GM23338 (cell line): ENCODE measurements around the gene SARS2. TPM values are rescaled to one million over a fixed set of nuclear protein-coding genes. Genes with fewer than 3 reads are reported as not detected.

Experiments used
- ATAC-seq: fragments of 200-7000 bp; cut with Tn5 transposase; 3 replicates; pipeline ENCODE4 v1.9.1; 2020
- DNase-seq: peaks from one replicate; pipeline ENCODE4 v3.0.0-alpha.2; 2015; ENCODE audit warnings: low spot score
- H2AFZ ChIP-seq: fragments of 200-600 bp; sonication (generic); 2 replicates; pipeline ENCODE4 v1.8.0; 2016; ENCODE audit warnings: antibody characterized with exemption, mild to moderate bottlenecking, moderate library complexity
- H3F3A ChIP-seq: fragments of 200-600 bp; sonication (generic); replicated peaks from 2 replicates; pipeline ENCODE4 v1.8.0; 2017; ENCODE audit warnings: antibody characterized with exemption, mixed run types, low read depth
- H3K27ac ChIP-seq: fragments of 200-600 bp; sonication (generic); 2 replicates; pipeline ENCODE4 v1.6.1; 2016; ENCODE audit warnings: low read depth
- H3K27me3 ChIP-seq: fragments of 200-600 bp; sonication (generic); 2 replicates; pipeline ENCODE4 v1.8.0; 2016; ENCODE audit warnings: mild to moderate bottlenecking, mixed run types, moderate library complexity; ENCODE audit not compliant: insufficient read depth
- H3K36me3 ChIP-seq: fragments of 200-600 bp; sonication (generic); 2 replicates; pipeline ENCODE4 v1.8.0; 2016; ENCODE audit warnings: mild to moderate bottlenecking; ENCODE audit not compliant: insufficient read depth
- H3K4me1 ChIP-seq: fragments of 200-600 bp; sonication (generic); 2 replicates; pipeline ENCODE4 v1.8.0; 2016; ENCODE audit warnings: mild to moderate bottlenecking, moderate library complexity; ENCODE audit not compliant: insufficient read depth
- H3K4me2 ChIP-seq: fragments of 200-600 bp; sonication (generic); 2 replicates; pipeline ENCODE4 v1.7.1; 2017; ENCODE audit warnings: mixed run types
- H3K4me3 ChIP-seq: fragments of 200-600 bp; sonication (generic); 2 replicates; pipeline ENCODE4 v1.6.1; 2016; ENCODE audit warnings: mixed run types
- H3K79me2 ChIP-seq: fragments of 200-600 bp; sonication (generic); replicated peaks from 2 replicates; pipeline ENCODE4 v1.8.0; 2017; ENCODE audit warnings: mild to moderate bottlenecking; ENCODE audit not compliant: insufficient read depth
- H3K9me2 ChIP-seq: fragments of 200-600 bp; sonication (generic); 2 replicates; pipeline ENCODE4 v1.8.0; 2017; ENCODE audit not compliant: insufficient read depth
- H4K20me1 ChIP-seq: fragments of 200-600 bp; sonication (generic); replicated peaks from 2 replicates; pipeline ENCODE4 v1.8.0; 2017; ENCODE audit warnings: mild to moderate bottlenecking; ENCODE audit not compliant: insufficient read depth
- H3K27ac Mint-ChIP-seq: 2 replicates; pipeline ENCODE4 v1.8.0; 2020; ENCODE audit warnings: inconsistent platforms, mild to moderate bottlenecking, moderate library complexity, mixed read lengths
- H3K27me3 Mint-ChIP-seq: 3 replicates; pipeline ENCODE4 v1.8.0; 2022; ENCODE audit warnings: low read depth, mild to moderate bottlenecking, moderate library complexity, mixed read lengths, inconsistent platforms; ENCODE audit not compliant: insufficient read depth, poor library complexity
- H3K36me3 Mint-ChIP-seq: 3 replicates; pipeline ENCODE4 v1.8.0; 2021; ENCODE audit warnings: low read depth, mild to moderate bottlenecking, inconsistent platforms, moderate library complexity, mixed read lengths
- H3K4me1 Mint-ChIP-seq: 3 replicates; pipeline ENCODE4 v1.8.0; 2020; ENCODE audit warnings: mild to moderate bottlenecking, inconsistent platforms, mixed read lengths
- H3K4me3 Mint-ChIP-seq: 3 replicates; pipeline ENCODE4 v1.8.0; 2021; ENCODE audit warnings: moderate library complexity, mild to moderate bottlenecking, inconsistent platforms, mixed read lengths
- H3K9me3 Mint-ChIP-seq: 3 replicates; pipeline ENCODE4 v1.8.0; 2020; ENCODE audit warnings: moderate library complexity, mild to moderate bottlenecking, inconsistent platforms, mixed read lengths
- CREB1 ChIP-seq: fragments of 250-450 bp; sonication (Bioruptor Pico); IDR thresholded peaks from 2 replicates; pipeline ENCODE4 v1.5.0; 2020; ENCODE audit warnings: low read depth, mild to moderate bottlenecking, moderate library complexity
- ETS1 ChIP-seq: IDR thresholded peaks from 2 replicates; pipeline ENCODE4 v1.6.1; 2016; ENCODE audit warnings: antibody characterized with exemption
- EZH2 ChIP-seq: fragments of 200-600 bp; sonication (generic); IDR thresholded peaks from one replicate; pipeline ENCODE4 v1.8.0; 2017; ENCODE audit warnings: antibody characterized with exemption, mild to moderate bottlenecking, low read depth; ENCODE audit not compliant: unreplicated experiment
- POLR2AphosphoS5 ChIP-seq: IDR thresholded peaks from 2 replicates; pipeline ENCODE4 v1.6.1; 2016; ENCODE audit warnings: antibody characterized with exemption, low read depth
- REST ChIP-seq: IDR thresholded peaks from one replicate; pipeline ENCODE4 v1.6.1; 2018; ENCODE audit warnings: antibody characterized with exemption; ENCODE audit not compliant: unreplicated experiment
- STAT1 ChIP-seq: IDR thresholded peaks from one replicate; pipeline ENCODE4 v1.6.1; 2016; ENCODE audit warnings: antibody characterized with exemption; ENCODE audit not compliant: unreplicated experiment
- ZNF331 ChIP-seq: fragments of 250-450 bp; sonication (Bioruptor Pico); IDR thresholded peaks from 2 replicates; pipeline ENCODE4 v1.5.0; 2020; ENCODE audit warnings: low read depth, mild to moderate bottlenecking, moderate library complexity
- polyA plus RNA-seq: library from polyadenylated mRNA; unstranded; fragments of >200 nt; fragmentation: Nextera tagmentation; extraction: Ambion mirVana; gene quantifications from 2 replicates; pipeline ENCODE4 v1.2.1, GENCODE V29; 2016
- total RNA-seq: library from RNA; depleted of rRNA; stranded (reverse); fragments of >200 nt; shearing (Covaris generic); gene quantifications from 2 replicates; pipeline ENCODE4 v1.2.3, GENCODE V29; 2014
- TF ChIP-seq, protein P1 (sequence below), 2 experiments: fragments of 200-600 bp in 1 of 2; sonication (generic) in 1 of 2; conservative IDR thresholded peaks; 2 replicates each; pipeline versions ENCODE4 v1.5.1 to v1.6.1; 2016 to 2017; ENCODE audit warnings: antibody characterized with exemption in 2 of 2, low read depth in 2 of 2, mild to moderate bottlenecking in 2 of 2, moderate library complexity in 1 of 2
- TF ChIP-seq, protein P2 (sequence below): fragments of 250-450 bp; sonication (Bioruptor Pico); IDR thresholded peaks from 2 replicates; pipeline ENCODE4 v1.5.0; 2020; ENCODE audit warnings: mild to moderate bottlenecking, moderate library complexity

SARS2 gene
- total and polyA plus RNA-seq, 2 experiments from 2014 or later, result 70.6 to 75.7 TPM

- Mint-ChIP-seq H3K27ac (no peak overlapping the region), H3K27me3 (peaks cover 13% of the 10 kb centered on the region), H3K9me3 (no peaks in the 10 kb centered on the region; the same call in 2 of the 3 replicates), H3K36me3 (no peaks in the 10 kb centered on the region; the same call in 2 of the 3 replicates), H3K4me3 (no peak overlapping the region; the same call in 2 of the 3 replicates), H3K4me1 (peaks cover 9% of the 10 kb centered on the region)
- no peaks in the 10 kb centered on the region for H4K20me1 ChIP-seq
- no peak for DNase-seq
- H2AFZ ChIP-seq, result no peak overlapping the region
- no peak for ATAC-seq
- H3F3A ChIP-seq, result no peaks in the 10 kb centered on the region
- H3K27ac ChIP-seq, result no peak overlapping the region
- H3K79me2 ChIP-seq, result no peaks in the 10 kb centered on the region
- peaks cover 8% of the 10 kb centered on the region; the same call in 1 of the 2 replicates for H3K4me1 ChIP-seq
- H3K9me2 ChIP-seq, result no peaks in the 10 kb centered on the region
- H3K4me3 ChIP-seq, result no peak overlapping the region
- H3K27me3 ChIP-seq, result peaks cover 11% of the 10 kb centered on the region
- no peaks in the 10 kb centered on the region for H3K36me3 ChIP-seq
- TF ChIP-seq EZH2 (no peak), STAT1 (no peak), CREB1 (no peak)
- TF ChIP-seq, protein P1, sequence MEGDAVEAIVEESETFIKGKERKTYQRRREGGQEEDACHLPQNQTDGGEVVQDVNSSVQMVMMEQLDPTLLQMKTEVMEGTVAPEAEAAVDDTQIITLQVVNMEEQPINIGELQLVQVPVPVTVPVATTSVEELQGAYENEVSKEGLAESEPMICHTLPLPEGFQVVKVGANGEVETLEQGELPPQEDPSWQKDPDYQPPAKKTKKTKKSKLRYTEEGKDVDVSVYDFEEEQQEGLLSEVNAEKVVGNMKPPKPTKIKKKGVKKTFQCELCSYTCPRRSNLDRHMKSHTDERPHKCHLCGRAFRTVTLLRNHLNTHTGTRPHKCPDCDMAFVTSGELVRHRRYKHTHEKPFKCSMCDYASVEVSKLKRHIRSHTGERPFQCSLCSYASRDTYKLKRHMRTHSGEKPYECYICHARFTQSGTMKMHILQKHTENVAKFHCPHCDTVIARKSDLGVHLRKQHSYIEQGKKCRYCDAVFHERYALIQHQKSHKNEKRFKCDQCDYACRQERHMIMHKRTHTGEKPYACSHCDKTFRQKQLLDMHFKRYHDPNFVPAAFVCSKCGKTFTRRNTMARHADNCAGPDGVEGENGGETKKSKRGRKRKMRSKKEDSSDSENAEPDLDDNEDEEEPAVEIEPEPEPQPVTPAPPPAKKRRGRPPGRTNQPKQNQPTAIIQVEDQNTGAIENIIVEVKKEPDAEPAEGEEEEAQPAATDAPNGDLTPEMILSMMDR (conservative IDR thresholded peaks at IDR 0.05; ENCODE audit: low read depth in 2 of 2), result no peak
- H3K4me2 ChIP-seq, result no peak overlapping the region
Observed at GRCh38 chr19:38894968-38895367, 35.6 kb downstream of the SARS2 start.

DNA sequence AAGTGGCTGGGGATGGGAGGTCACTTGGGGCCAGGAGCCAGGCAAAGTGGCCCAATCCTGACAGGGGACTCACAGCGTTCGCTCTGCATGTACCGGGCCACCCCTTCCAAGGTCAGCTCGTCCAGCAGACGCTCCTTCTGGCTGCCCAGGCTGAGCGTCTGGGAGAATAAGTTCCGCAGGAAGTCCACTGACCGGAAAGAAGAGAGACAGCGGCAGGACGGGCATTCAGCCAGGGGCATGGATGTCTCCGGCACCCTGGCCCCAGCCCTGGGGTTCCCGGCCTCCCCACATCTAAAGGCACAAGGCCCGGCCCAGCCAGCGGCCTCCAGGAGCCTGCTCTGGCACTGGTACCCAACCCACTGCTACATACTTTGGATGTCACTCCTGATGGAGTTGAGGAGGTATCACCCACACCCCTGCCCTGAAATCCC lies 37.2 kb downstream of the SARS2 start:
- Histone ChIP-seq H3K9me2 (no peaks in the 10 kb centered on the region), H4K20me1 (no peaks in the 10 kb centered on the region), H3F3A (no peaks in the 10 kb centered on the region), H3K4me3 (no peak overlapping the region), H3K79me2 (no peaks in the 10 kb centered on the region), H3K27me3 (peaks cover 2% of the 10 kb centered on the region), H3K4me1 (peaks cover 1% of the 10 kb centered on the region; the same call in 1 of the 2 replicates), H3K27ac (no peak overlapping the region), H2AFZ (no peak overlapping the region), H3K4me2 (no peak overlapping the region), H3K36me3 (no peaks in the 10 kb centered on the region)
- Mint-ChIP-seq H3K27me3 (peaks cover 3% of the 10 kb centered on the region), H3K27ac (no peak overlapping the region), H3K4me3 (no peak overlapping the region), H3K4me1 (peaks cover 3% of the 10 kb centered on the region; the same call in 2 of the 3 replicates), H3K9me3 (no peaks in the 10 kb centered on the region; the same call in 2 of the 3 replicates), H3K36me3 (0 out of 3 replicates have a peak, but pooled peaks cover 3% of the 10 kb centered on the region)
- no peak for DNase-seq
- no peak for ATAC-seq
- TF ChIP-seq REST (no peak), ZNF331 (no peak), ETS1 (no peak), POLR2AphosphoS5 (no peak), EZH2 (no peak)
- TF ChIP-seq, protein P2, sequence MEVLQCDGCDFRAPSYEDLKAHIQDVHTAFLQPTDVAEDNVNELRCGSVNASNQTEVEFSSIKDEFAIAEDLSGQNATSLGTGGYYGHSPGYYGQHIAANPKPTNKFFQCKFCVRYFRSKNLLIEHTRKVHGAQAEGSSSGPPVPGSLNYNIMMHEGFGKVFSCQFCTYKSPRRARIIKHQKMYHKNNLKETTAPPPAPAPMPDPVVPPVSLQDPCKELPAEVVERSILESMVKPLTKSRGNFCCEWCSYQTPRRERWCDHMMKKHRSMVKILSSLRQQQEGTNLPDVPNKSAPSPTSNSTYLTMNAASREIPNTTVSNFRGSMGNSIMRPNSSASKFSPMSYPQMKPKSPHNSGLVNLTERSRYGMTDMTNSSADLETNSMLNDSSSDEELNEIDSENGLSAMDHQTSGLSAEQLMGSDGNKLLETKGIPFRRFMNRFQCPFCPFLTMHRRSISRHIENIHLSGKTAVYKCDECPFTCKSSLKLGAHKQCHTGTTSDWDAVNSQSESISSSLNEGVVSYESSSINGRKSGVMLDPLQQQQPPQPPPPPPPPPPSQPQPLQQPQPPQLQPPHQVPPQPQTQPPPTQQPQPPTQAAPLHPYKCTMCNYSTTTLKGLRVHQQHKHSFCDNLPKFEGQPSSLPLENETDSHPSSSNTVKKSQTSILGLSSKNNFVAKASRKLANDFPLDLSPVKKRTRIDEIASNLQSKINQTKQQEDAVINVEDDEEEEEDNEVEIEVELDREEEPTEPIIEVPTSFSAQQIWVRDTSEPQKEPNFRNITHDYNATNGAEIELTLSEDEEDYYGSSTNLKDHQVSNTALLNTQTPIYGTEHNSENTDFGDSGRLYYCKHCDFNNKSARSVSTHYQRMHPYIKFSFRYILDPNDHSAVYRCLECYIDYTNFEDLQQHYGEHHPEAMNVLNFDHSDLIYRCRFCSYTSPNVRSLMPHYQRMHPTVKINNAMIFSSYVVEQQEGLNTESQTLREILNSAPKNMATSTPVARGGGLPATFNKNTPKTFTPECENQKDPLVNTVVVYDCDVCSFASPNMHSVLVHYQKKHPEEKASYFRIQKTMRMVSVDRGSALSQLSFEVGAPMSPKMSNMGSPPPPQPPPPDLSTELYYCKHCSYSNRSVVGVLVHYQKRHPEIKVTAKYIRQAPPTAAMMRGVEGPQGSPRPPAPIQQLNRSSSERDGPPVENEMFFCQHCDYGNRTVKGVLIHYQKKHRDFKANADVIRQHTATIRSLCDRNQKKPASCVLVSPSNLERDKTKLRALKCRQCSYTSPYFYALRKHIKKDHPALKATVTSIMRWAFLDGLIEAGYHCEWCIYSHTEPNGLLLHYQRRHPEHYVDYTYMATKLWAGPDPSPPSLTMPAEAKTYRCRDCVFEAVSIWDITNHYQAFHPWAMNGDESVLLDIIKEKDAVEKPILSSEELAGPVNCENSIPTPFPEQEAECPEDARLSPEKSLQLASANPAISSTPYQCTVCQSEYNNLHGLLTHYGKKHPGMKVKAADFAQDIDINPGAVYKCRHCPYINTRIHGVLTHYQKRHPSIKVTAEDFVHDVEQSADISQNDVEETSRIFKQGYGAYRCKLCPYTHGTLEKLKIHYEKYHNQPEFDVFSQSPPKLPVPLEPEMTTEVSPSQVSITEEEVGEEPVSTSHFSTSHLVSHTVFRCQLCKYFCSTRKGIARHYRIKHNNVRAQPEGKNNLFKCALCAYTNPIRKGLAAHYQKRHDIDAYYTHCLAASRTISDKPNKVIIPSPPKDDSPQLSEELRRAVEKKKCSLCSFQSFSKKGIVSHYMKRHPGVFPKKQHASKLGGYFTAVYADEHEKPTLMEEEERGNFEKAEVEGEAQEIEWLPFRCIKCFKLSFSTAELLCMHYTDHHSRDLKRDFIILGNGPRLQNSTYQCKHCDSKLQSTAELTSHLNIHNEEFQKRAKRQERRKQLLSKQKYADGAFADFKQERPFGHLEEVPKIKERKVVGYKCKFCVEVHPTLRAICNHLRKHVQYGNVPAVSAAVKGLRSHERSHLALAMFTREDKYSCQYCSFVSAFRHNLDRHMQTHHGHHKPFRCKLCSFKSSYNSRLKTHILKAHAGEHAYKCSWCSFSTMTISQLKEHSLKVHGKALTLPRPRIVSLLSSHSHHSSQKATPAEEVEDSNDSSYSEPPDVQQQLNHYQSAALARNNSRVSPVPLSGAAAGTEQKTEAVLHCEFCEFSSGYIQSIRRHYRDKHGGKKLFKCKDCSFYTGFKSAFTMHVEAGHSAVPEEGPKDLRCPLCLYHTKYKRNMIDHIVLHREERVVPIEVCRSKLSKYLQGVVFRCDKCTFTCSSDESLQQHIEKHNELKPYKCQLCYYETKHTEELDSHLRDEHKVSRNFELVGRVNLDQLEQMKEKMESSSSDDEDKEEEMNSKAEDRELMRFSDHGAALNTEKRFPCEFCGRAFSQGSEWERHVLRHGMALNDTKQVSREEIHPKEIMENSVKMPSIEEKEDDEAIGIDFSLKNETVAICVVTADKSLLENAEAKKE (CRISPR knock-in tag), result no peak
